Esophagus muscularis mucosa (tissue), 4 donors: ENCODE results near the gene AMFR.

Experiments
- EP300 ChIP-seq: sonication (generic); formaldehyde crosslinking; IDR thresholded peaks from one replicate; pipeline ENCODE4 v1.6.1; 2017; ENCODE audit warnings: antibody characterized with exemption
- POLR2A ChIP-seq: fragments of 450-650 bp; IDR thresholded peaks from one replicate; pipeline ENCODE4 v1.6.1; 2017; ENCODE audit warnings: antibody characterized with exemption, moderate library complexity, mild to moderate bottlenecking, low read depth
- POLR2AphosphoS5 ChIP-seq, 2 donors: sonication (generic); formaldehyde crosslinking; IDR thresholded peaks; one replicate each; pipeline ENCODE4 v1.6.1; 2017; ENCODE audit warnings: antibody characterized with exemption in 2 of 2
- TF ChIP-seq, protein P1 (sequence below), 3 experiments: fragments of 200-600 bp in 2 of 3; fragments of 450-650 bp in 1 of 3; sonication (generic) in 2 of 3; IDR thresholded peaks; one replicate each; pipeline ENCODE4 v1.5.1; 2017 to 2019; ENCODE audit warnings: antibody characterized with exemption in 3 of 3, mild to moderate bottlenecking in 2 of 3, moderate library complexity in 1 of 3

DNA sequence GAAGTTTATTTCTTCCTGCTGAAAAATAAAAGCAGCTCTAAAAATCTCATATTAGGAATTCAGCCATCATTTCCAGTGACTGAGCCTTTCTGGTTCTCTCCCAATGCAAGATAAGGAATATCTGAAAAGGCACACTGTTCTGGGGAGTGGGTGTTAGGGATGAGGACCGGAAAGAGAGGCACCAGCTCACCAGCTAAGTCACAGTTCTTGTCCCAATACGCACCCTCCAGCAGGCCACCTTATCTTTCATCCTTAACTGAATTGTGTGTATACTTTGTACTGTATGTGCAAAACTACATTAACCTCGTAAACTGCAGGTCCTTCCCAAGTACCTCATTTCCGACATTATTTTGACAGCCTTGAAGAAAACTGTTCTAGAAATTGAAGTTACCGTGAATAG is 11.0 kb downstream of the AMFR start:
- TF ChIP-seq, protein P1, sequence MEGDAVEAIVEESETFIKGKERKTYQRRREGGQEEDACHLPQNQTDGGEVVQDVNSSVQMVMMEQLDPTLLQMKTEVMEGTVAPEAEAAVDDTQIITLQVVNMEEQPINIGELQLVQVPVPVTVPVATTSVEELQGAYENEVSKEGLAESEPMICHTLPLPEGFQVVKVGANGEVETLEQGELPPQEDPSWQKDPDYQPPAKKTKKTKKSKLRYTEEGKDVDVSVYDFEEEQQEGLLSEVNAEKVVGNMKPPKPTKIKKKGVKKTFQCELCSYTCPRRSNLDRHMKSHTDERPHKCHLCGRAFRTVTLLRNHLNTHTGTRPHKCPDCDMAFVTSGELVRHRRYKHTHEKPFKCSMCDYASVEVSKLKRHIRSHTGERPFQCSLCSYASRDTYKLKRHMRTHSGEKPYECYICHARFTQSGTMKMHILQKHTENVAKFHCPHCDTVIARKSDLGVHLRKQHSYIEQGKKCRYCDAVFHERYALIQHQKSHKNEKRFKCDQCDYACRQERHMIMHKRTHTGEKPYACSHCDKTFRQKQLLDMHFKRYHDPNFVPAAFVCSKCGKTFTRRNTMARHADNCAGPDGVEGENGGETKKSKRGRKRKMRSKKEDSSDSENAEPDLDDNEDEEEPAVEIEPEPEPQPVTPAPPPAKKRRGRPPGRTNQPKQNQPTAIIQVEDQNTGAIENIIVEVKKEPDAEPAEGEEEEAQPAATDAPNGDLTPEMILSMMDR (IDR thresholded peaks at IDR 0.05): no peak
- TF ChIP-seq POLR2A (no peak), POLR2AphosphoS5 (IDR thresholded peaks at IDR 0.05) (no peak), EP300 (no peak)
